Measurements from ENCODE around the gene ATP4A.
"Not testable (repeated sequence)": the region's sequence is repeated elsewhere in the genome, so short reads cannot be mapped to it uniquely, and the experiment has no call there.

The ATP4A gene

DNA sequence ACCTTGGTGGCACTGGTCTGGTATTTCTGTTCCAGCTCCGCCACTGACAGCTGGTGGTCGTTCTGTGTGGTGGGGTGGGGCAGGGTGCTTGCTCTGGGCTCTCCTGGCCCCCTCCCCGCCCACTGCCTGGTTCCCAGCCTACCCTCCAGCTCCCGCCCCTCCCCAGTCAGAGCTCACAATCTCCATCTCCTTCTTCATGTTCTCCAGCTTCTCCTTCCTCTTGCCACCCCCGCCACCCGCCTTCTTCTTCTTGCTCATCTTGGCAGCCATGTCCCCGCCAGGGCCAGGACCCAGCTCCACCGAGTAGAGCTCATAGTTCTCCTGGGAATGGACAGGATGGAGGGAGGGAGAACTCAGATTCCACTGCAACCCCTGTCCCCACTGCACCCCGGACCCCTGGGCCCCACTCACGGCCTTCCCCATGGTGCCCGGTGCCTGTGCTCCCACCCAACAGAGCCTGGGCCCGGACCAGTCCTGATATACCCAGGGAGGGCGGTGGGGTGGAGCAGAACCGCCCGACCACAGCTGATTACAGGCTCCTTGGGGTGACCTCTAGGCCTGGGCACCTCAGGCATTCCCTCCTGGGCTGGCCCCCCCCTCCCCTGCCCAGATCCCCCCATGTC is at the start of gene ATP4A:
Gene ATP4A, minus strand, starts transcription at position 452 of the 623 bp plus-strand sequence. Its CDS starts 29 bp downstream, at position 423.
- DNase-seq (ENCODE audit: low read depth): no peak

DNA sequence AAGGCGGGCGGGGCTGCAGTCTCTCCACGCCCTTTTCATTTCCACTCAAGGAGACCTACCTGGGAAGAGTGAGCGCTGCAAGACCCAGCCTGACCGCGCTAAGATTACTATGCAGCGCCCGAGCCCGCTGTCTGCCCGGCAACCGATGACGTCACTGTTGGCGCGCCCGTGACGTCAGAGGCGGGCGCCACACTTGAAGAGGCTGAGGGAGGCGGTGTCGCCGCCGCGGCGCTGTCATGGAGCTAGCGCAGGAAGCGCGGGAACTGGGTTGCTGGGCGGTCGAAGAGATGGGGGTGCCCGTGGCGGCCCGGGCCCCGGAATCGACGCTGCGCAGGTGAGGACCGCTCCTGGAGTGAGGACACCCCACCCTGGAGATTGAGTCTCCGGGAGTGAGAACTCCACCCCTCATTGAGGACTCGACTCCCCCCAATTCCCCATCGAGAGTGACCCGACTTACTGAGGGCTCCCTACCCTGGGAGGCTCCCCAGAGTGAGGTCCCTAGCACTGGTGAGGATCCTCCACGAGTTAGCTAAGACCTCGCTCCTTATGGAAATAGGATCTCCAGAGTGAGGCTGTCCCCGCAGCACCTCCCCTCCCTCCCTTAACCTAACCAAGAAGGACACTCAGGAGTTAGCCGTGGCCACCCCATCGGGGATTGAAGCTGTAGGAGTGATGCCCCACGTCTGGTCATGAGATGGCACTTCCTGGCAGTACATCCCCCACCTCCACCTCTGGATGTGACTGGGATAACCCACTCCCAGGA is 49.3 kb upstream of the ATP4A start, which contains the start of gene HAUS5:
Gene HAUS5, plus strand, starts transcription at position 177 of the 763 bp plus-strand sequence. Its CDS starts 60 bp downstream, at position 237.
- DNase-seq (ENCODE audit: low read depth): peak; percentile 89

DNA sequence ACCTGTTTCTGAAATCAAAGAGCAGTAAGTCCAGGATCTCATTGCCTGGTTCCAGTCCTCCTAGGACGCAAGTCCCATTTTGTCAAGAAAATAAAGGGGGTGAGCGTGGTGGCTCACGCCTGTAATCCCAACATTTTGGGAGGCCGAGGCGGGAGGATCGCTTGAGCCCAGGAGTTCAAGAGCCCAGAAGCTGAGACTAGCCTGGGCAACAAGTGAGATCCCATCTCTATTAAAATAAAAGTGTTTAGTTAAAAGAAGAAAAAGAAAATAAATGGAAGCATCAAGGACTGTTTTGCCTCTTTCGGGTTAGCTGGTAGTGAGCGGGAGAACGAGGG is 48.7 kb upstream of the ATP4A start:
- DNase-seq (ENCODE audit: low read depth): no peak

DNA sequence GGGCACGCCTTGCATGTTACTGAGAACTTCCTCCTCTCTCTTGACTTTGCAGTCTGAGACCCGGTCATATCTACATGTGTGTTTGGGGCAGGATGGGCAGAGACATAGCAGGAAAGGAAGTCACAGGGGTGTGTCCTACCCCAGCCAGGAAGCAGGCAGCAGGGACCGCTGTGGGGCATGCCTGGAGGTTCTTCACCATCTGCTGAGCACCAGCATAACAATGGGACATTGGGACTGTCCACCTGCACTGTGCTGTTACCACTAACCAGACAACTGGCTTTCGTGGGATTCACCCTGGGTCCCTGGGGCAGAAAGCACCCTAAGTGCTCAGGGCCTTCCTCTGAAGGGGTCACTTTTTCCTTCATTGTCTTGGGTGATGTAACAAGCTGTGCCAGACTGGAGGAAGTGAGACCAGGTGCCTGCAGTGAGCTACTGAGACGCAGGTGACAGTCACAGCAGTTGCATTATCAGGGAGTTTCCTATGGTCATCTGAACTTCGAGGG is 46.4 kb upstream of the ATP4A start:
- DNase-seq (ENCODE audit: low read depth): no peak

- no peak for DNase-seq (ENCODE audit: low read depth)
These were observed 44.8 kb upstream of the ATP4A start for GRCh38 chr19:35608251-35608650.

GRCh38 chr19:35607661-35608060 is 44.2 kb upstream of the ATP4A start:
- no peak for DNase-seq (ENCODE audit: low read depth)

GRCh38 chr19:35607170-35607569 is 43.7 kb upstream of the ATP4A start:
- not testable (repeated sequence) for DNase-seq (ENCODE audit: low read depth)

DNA sequence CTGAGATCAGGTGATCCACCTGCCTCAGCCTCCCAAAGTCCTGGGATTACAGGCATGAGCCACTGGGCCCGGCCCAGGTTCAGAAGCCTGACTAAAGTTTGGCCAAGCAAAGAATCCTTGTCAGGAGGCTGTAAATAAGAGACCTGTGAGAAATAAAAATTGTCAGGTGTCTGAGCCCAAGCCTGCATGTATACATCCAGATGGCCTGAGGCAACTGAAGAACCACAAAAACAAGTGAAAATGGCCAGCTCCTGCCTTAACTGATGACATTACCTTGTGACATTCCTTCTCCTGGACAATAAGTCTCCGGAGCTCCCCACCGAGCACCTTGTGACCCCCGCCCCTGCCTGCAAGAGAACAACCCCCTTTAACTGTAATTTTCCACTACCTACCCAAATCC is 41.0 kb upstream of the ATP4A start:
- DNase-seq (ENCODE audit: low read depth): not testable (repeated sequence)

- DNase-seq (ENCODE audit: low read depth): no peak
These were observed 38.5 kb upstream of the ATP4A start for GRCh38 chr19:35601971-35602370.

DNA sequence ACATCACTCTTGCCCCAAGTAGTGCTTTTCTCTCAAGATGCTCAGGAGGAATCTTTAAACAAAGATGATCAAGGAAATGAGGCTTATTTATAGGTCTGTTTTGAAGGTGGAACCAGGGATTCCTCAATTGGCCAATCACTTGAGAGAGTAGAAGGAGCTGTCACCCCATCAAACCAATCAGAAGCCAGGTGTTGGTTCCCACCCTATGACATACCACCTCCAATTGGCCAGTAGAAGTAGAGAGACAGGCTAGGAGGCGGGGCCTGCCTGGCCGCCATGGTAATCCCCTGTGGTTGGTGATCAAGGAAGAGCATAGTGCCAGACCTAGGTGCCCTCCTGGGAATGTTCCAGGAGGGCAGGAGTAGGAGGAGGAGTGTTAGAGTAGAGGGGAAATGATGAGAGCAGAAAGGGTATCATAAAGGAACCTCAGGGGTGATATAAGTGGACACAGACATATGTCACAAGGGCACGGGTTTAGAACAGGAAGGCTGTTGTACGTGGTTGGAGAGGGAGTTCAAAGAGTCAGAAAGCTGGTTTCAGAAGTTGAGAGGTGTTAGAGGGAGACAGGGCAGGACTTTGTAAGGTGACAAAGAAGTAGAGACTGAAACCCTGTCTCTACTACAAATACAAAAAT is 33.0 kb upstream of the ATP4A start:
- no peak for DNase-seq (ENCODE audit: low read depth)

- DNase-seq (ENCODE audit: low read depth): no peak
These were observed 32.5 kb upstream of the ATP4A start for GRCh38 chr19:35595928-35596327.

DNA sequence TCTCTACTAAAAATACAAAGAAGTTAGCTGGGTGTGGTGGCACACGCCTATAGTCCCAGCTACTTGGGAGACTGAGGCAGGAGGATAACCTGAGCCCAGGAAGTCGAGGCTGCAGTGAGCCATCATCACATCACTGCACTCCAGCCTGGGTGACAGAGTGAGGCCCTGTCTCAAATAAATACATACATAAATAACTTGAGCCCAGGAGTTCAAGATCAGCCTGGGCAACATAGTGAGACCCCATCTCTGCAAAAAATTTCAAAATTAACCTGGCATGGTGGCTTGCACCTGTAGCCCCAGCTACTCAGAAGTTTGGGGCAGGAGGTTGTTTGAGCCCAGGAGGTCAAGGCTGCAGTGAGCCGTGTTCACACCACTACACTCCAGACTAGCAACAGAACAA is 31.6 kb upstream of the ATP4A start:
- DNase-seq (ENCODE audit: low read depth): not testable (repeated sequence)

GRCh38 chr19:35592226-35592625 is 28.8 kb upstream of the ATP4A start:
- DNase-seq (ENCODE audit: low read depth): no peak

GRCh38 chr19:35590875-35591274 is 27.4 kb upstream of the ATP4A start:
- no peak for DNase-seq (ENCODE audit: low read depth)

GRCh38 chr19:35587321-35587720 is 23.9 kb upstream of the ATP4A start:
- DNase-seq (ENCODE audit: low read depth): no peak

DNA sequence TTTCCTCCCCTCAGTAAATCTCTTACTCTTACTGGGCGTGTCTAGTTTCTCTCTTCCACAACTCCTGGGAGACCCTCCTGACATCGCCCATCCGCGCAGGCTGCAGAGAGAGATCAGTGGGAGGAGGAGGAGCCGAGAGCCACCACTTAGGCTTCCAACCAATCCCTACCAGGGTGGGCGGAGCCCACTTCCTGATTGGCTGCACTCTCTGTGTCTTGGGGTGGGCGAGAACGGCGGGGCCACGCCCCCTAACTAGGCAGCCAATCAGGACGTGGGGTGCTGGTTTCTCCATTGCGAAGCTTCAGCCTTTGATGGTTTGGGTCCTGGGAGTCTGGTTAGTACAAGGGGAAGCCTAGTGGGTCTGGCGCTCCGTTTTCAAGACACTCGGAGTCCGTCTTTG is 22.4 kb upstream of the ATP4A start, which contains the start of gene PMIS2:
Gene PMIS2, plus strand, starts transcription at position 326 of the 400 bp plus-strand sequence. CDS start 87 bp downstream, outside the sequence.
- no peak for DNase-seq (ENCODE audit: low read depth)

- no peak for DNase-seq (ENCODE audit: low read depth)
These were observed 19.3 kb upstream of the ATP4A start for GRCh38 chr19:35582760-35583159.

DNA sequence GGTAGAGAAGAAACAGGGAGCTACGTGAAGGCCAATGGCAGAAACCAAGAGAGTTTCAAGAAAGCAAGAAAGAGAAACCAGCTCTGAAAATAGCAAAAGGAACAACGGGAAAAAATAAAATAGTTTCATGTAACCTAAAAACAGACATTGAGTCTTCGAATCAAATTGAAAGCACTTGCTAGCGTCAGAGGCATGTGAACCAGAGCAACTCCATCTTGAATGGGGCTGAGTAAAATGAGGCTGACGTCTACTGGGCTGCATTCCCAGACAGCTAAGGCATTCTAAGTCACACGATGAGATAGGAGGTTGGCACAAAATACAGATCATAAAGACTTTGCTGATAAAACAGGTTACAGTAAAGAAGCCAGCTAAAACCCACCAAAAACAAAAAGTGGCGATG is 15.2 kb upstream of the ATP4A start:
- no peak for DNase-seq (ENCODE audit: low read depth)

DNA sequence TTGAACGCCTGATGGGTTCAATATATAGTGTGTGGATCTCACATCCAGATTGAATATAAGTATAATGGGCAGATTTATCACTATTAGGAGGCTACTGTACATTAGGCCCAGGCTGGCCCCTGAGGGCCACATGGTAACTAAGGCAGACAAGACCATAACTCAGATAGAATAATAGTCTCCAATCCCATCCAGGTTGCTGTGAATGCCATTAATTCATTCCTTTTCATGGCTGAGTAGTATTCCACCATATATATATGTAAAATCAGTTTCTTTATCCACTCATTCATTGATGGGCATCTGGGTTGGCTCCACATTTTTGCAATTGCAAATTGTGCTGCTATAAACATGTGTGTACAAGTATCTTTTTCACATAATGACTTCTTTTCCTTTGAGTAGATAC is 14.5 kb upstream of the ATP4A start:
- DNase-seq (ENCODE audit: low read depth): no peak

- DNase-seq (ENCODE audit: low read depth): no peak
These were observed 8.0 kb upstream of the ATP4A start for GRCh38 chr19:35571406-35571965.

- DNase-seq (ENCODE audit: low read depth): no peak
These were observed 5.9 kb upstream of the ATP4A start for GRCh38 chr19:35569281-35569781.

- no peak for DNase-seq (ENCODE audit: low read depth)
These were observed 3.3 kb upstream of the ATP4A start for GRCh38 chr19:35566738-35567137.

All from stimulated activated CD8-positive, alpha-beta memory T cell treated with anti-CD3 and anti-CD28 coated beads, Interleukin-15, amount 100 ng/mL, for 1 hour (primary cell).